ENCODE results near the gene ZNF682.
"Not testable (repeated sequence)": the region's sequence is repeated elsewhere in the genome, so short reads cannot be mapped to it uniquely, and the experiment has no call there.

DNA sequence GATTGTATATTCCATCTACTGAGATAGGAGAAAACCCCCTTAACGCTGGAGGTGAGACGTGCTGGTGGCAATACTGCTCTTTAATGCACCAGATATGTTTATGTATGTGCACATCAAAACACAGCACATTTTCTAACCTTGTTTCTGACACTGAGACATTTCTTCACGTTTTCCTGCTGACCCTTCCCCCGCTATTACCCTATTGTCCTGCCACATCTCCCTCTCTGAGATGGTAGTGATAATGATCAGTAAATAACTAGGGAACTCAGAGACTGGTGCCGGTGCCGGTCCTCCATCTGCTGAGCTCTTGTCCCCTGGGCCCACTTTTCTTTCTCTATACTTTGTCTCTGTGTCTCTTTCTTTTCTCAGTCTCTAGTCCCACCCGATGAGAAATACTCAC lies 43.6 kb upstream of the ZNF682 start:
- TF ChIP-seq POLR2AphosphoS5 (IDR thresholded peaks at IDR 0.05; ENCODE audit: low read depth, low read length); SIN3A (IDR thresholded peaks at IDR 0.05; ENCODE audit: borderline replicate concordance, insufficient read depth, low read depth, low read length): not testable (repeated sequence)
- TF ChIP-seq, protein P1, sequence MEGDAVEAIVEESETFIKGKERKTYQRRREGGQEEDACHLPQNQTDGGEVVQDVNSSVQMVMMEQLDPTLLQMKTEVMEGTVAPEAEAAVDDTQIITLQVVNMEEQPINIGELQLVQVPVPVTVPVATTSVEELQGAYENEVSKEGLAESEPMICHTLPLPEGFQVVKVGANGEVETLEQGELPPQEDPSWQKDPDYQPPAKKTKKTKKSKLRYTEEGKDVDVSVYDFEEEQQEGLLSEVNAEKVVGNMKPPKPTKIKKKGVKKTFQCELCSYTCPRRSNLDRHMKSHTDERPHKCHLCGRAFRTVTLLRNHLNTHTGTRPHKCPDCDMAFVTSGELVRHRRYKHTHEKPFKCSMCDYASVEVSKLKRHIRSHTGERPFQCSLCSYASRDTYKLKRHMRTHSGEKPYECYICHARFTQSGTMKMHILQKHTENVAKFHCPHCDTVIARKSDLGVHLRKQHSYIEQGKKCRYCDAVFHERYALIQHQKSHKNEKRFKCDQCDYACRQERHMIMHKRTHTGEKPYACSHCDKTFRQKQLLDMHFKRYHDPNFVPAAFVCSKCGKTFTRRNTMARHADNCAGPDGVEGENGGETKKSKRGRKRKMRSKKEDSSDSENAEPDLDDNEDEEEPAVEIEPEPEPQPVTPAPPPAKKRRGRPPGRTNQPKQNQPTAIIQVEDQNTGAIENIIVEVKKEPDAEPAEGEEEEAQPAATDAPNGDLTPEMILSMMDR (IDR thresholded peaks at IDR 0.05), result not testable (repeated sequence)

All from Panc1 (cell line).